Measurements from ENCODE around the gene MACROD1.

MACROD1 gene

DNA sequence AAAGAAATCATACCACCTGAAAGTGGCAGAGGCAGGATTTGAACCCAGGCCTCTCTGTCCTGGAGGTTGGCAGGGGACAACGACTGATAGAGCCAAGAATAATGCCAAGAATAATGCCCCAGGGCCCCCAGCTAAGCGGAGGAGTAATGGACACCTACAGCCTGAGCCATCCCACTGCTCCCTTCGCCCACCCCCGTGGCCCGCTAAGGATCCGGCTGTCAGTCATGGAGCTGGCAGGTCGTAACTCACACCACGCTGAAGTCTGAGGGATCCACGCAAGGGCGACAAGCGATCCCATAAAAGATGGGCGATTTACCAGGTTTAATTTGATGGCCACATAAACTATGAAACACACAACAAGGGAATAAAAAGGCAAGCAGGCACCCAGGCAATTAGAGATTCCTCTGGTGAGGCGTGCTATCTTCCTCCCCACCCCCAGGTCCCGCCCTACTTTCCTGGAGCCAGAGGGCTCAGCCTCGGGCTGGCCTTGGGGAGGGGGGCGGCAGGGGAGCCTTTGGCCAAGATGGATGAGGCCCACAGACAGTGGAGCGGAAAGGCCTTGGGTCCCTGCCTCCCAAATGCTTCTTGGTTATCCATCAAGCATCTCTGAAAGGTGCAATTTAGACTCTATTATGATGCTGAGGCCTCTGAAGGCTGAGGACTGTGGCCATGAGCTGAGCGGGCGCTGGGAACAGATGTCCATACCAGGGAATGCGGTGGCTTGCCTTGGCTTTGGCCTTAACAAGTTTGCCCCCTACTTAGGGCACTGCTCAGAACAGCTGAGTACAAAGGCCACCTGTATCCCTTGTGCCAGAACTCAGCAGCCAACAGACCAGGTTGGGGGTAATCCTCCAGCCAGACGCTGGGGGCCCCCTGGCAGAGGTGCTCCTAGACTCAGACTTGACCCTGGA, 55.2 kb downstream of the MACROD1 start:
- no peak for DNase-seq

DNA sequence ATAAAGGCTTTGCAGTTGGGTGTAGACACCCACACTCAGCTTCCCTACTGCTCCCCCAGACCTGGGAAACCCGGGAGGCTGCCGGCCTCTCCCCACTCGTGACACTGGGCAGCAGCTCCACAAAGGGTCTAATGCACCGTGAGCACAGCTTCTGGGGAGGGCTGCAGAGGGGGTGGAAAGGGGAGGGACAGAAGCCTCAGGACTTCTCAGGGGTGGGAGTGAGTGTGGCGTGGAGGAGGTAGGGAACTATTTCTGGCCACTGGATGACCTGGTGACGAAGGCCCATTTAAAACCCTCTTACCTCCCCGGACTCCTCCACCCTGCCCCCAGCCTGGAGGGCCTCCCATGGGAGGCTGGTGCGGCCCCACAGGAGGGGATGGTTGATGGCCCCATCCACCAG, 56.6 kb downstream of the MACROD1 start:
- DNase-seq: no peak

DNA sequence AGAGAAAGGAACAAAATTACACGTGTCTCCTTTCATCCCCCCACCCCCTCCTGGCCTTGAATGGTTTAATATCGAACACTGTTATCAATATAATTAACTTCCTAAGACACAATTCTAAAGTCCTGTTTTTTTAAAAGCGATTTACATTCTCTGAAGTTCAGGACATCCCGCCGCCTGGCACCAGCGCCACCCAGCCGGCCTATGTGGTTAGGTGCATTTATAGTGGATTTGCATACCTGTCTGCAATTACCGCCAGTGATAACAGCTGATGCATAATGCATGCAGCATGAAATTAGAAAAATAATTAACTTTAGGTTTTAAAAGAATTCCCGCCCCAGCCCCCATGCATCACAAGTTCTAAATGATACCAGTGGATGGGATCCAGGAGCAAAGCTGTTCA, 58.6 kb downstream of the MACROD1 start:
- DNase-seq: no peak

DNA sequence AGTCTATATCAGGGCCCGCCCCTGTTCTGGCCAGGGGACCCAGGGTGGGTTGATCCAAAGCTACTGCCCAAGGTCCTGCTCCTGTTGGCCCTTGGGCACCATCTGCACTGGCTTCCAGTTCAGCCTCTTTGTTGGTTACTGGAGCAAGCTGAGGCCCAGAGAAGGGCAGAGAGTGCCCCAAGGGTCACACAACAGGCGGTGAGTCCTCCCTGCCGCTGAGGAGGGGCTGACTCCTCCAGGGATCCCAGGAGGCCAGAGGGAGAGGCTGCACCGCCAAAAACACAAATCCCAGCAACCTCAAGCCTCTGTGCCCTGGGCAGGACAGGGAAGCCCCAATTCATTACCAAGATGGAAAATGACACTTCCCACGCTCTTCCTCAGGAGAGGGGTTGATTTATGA, 61.3 kb downstream of the MACROD1 start:
- no peak for DNase-seq

DNA sequence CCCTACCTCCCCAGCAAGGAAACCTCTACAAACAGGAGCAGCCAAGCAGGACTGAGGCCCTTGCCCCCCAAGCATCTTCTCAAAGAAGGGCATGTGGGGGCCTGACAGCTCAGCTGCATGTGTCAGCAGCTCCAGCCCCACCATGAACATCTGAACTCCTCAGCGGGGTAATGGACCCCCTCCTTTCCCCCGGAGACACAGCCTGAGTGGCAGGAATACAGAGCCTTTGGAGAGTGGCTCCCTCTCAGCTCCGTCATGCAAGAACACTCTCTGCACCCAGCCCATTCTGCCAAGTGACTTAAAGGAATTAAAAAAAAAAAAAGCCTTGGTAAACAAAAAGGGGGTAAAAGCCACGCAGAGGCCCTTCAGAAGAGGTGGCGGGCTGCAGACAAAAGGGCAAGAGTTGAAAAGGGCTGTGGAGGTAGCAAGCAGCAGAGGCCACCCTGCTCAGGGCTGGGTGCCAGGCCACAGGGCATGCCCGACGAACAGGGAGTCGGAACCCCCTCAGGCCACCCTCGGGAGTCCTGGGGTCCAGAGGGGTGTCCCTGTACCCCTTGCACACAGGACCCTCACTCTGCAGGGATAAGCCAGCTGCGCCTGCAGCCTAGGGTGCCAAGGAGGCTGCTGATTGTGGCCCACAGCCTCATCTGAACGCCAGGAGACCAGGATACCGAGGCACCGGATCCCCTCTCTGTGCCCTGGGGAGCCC, 62.5 kb downstream of the MACROD1 start:
- no peak for DNase-seq

GRCh38 chr11:64102005-64102738, 63.7 kb downstream of the MACROD1 start:
- no peak for DNase-seq

GRCh38 chr11:64101461-64101860, 64.5 kb downstream of the MACROD1 start:
- no peak for DNase-seq

DNA sequence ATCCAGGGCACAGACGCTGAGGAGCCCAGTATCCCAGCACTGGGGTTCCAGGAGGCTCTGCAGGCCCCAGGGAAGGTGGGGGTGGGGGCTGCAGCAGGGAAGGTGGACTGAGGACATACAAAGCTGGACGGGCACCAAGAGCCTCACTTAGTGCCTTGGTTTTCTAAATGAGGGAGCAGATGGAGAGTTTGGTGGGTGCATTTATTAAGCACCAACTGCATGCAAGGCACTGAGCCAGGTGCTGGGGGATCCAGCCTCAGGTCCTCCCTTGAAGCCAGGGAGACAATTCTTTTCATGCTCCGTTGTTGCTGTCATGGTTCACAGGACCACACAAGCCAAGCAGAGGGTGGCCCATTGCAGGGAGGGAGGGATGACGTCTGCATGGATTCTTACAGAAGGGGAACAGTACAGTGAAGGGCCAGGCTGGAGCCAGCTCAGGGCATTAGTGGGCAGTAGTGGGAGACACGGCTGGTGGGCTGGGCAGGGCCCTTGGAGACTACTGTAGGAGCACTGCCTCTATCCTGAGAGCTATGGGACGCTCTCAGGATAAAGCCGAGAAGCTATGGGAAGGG, 65.0 kb downstream of the MACROD1 start:
- no peak for DNase-seq

DNA sequence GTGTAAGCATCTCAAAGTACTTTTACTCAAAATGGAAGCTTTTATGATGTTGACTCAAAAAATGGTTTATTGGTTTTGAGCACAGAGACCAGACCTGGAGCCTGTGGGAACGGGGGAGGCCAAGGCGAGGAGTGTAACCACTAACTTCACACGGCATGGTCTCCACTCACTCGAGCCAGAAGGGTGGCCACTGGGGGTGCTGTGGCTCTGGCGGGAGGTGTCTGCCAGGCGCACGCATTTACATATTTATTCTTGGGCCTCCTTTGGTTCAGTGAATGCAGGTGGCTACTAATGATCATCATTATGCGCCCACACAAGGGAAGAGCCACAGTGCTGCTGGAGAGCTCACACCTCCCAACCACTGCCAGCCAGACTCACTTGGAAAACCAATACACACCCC, 65.6 kb downstream of the MACROD1 start:
- DNase-seq: no peak

GRCh38 chr11:64099436-64099835, 66.5 kb downstream of the MACROD1 start:
- DNase-seq: no peak

DNA sequence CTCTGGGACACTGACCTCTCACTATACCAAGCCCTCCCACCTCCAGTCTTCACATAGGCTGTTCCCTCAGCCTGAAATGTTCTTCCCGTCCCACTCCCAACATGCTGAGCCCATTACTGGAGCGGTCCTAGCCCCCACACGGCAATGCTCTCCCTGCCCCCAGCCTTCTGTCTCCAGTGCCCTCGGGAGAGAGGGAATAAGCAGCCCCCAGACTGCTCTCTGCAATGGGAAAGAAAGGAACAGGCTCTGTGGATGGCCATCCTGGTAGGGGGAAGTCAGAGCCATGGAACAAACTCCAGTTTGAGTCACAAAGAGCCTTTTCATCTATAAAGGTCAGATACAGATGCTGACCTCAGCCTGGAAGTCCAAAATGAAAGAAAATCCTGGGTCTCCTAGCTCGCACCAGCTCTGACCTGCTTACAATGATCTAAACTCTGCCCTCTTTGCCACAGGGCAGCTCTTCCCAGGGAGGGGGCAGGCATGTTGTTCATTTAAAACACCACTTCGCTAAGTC, 67.5 kb downstream of the MACROD1 start:
- no peak for DNase-seq

DNA sequence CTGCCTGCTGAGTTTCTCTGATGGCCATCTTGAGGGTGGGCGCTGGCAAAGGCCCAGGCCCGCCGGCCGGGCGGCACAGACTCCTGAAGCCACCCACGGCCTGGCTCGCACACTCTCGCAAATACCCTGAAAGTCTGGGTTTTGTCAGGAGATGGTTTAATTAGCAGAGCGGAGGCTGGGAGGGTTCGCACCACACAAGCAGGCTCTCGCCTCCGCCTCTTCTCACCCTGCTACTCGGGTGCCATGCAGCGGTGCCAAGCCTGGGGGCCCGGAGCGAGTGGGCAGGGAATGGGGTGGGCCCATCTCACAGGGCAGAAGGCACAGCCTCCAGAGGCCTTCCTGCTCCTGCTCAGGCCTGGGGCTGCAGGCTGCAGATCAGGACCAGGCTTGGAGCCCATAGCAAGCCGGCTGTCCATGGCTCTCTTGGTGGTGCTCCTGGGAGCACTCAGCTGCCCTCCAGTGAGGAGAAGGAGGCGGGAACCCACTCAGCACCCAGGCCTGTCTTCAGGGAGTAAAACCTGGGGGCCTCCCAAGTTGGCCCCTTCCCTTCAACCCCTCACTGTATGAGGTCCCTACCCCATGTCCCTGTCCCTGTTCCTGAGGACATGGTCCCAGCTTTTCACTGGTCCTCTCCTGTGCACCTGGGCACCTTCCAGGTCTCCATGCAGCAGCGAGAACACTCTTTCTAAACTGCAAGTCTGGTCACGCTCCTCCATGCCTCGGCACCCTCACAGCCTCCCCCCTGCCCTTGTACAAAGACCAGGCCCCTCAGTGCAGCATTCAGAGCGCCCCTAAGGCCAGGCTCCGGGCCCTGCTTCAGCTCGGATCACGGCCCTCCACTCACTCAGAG, 68.2 kb downstream of the MACROD1 start:
- no peak for DNase-seq

- DNase-seq: no peak
Measured at GRCh38 chr11:64096835-64097234, 69.1 kb downstream of the MACROD1 start.

DNA sequence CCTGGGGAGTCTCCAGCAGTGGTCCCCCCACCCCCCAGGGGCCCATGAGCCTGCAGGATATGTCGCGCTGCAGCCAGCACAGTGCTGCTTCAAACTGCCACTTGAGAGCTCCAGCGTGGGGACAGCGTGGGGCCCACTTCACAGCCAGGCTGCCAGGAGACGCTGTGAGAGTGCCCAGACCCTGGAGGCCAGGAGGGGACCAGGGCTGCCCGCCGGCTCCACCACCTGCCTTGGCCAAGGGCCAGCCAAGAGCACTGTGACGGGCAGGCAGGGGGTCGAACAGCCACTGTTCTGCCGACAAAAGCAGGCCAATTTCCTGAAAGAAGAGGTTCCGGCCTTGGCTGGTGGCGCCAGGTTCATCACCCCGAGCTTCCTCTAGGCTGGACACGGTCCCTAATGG, 70.0 kb downstream of the MACROD1 start:
- DNase-seq: no peak

GRCh38 chr11:64095273-64095817, 70.6 kb downstream of the MACROD1 start:
- no peak for DNase-seq

- no peak for DNase-seq
Measured at GRCh38 chr11:64094463-64095260, 71.3 kb downstream of the MACROD1 start.

DNA sequence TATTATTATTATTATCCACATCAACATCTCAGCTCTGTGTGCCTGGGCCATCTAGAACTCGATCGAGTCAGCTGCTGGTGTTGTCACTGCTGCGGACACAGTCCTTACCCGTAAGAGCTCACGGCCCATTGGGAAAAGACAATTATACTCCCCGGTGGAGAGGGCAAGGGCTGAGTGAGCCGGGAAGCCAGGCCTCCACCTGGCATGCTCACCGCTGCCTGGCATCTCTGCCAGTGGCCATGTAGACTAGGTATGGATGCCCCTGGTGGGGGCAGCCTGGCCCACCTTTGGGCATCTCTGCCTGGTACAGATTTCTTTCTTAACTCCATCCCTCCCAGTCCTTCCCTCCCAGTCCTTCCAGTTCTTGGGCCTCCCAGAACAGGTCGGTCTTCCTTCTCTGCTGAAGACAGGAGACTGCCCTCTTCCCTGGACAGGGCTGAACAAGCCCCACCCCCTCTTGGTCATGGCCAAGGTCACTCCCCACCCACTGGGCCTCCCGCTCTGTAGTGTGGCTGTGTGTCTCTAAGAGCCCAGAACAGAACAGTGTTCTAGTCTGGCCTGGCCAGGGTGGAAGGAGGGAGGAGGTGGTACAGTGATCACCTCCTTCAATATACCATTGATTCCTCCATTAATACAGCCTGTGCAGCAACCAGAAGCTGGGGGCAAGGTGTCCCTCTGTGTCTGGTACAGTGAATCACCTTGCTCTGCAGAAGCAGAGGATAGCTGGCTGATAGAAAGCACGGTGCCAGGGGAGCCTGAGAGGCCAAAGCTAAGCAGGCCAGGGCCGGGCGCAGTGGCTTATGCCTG, 72.5 kb downstream of the MACROD1 start:
- no peak for DNase-seq

- no peak for DNase-seq
Measured at GRCh38 chr11:64092761-64093136, 73.2 kb downstream of the MACROD1 start.

- DNase-seq: no peak
Measured at GRCh38 chr11:64092111-64092760, 73.7 kb downstream of the MACROD1 start.
